ENCODE results near the gene PSENEN.

DNA sequence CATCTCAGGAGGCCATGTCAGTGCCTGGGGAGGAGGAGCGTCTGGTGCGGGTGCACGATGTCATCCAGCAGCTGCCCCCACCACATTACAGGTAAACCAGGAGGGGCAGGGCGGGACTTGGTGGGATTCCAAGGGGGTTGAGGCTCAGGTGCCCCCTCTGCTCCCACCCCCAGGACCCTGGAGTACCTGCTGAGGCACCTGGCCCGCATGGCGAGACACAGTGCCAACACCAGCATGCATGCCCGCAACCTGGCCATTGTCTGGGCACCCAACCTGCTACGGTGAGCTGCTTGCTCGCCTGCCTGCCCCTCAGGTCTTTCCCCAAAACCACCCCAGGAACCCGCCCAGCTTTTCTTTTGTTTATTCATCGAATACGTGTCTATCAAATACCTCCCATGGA lies 37.1 kb downstream of the PSENEN start:
- TF ChIP-seq, protein P1, sequence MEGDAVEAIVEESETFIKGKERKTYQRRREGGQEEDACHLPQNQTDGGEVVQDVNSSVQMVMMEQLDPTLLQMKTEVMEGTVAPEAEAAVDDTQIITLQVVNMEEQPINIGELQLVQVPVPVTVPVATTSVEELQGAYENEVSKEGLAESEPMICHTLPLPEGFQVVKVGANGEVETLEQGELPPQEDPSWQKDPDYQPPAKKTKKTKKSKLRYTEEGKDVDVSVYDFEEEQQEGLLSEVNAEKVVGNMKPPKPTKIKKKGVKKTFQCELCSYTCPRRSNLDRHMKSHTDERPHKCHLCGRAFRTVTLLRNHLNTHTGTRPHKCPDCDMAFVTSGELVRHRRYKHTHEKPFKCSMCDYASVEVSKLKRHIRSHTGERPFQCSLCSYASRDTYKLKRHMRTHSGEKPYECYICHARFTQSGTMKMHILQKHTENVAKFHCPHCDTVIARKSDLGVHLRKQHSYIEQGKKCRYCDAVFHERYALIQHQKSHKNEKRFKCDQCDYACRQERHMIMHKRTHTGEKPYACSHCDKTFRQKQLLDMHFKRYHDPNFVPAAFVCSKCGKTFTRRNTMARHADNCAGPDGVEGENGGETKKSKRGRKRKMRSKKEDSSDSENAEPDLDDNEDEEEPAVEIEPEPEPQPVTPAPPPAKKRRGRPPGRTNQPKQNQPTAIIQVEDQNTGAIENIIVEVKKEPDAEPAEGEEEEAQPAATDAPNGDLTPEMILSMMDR (conservative IDR thresholded peaks at IDR 0.05; ENCODE audit: low read depth in 2 of 2) = no peak
- TF ChIP-seq NANOG (IDR thresholded peaks at IDR 0.05; ENCODE audit: borderline replicate concordance) (no peak), EZH2phosphoT487 (IDR thresholded peaks at IDR 0.05; ENCODE audit: unreplicated experiment) (no peak), EZH2 (IDR thresholded peaks at IDR 0.05; ENCODE audit: low read depth, unreplicated experiment) (no peak), POLR2AphosphoS5 (IDR thresholded peaks at IDR 0.05; ENCODE audit: low read depth) (no peak), CREB1 (CRISPR knock-in tag; IDR thresholded peaks at IDR 0.05; ENCODE audit: low read depth) (no peak), ZNF114 (CRISPR knock-in tag; IDR thresholded peaks at IDR 0.05) (no peak), JUNB (IDR thresholded peaks at IDR 0.05; ENCODE audit: unreplicated experiment) (no peak), STAT1 (IDR thresholded peaks at IDR 0.05; ENCODE audit: unreplicated experiment) (no peak), ZNF331 (CRISPR knock-in tag; IDR thresholded peaks at IDR 0.05; ENCODE audit: low read depth) (no peak)
- TF ChIP-seq, protein P2, sequence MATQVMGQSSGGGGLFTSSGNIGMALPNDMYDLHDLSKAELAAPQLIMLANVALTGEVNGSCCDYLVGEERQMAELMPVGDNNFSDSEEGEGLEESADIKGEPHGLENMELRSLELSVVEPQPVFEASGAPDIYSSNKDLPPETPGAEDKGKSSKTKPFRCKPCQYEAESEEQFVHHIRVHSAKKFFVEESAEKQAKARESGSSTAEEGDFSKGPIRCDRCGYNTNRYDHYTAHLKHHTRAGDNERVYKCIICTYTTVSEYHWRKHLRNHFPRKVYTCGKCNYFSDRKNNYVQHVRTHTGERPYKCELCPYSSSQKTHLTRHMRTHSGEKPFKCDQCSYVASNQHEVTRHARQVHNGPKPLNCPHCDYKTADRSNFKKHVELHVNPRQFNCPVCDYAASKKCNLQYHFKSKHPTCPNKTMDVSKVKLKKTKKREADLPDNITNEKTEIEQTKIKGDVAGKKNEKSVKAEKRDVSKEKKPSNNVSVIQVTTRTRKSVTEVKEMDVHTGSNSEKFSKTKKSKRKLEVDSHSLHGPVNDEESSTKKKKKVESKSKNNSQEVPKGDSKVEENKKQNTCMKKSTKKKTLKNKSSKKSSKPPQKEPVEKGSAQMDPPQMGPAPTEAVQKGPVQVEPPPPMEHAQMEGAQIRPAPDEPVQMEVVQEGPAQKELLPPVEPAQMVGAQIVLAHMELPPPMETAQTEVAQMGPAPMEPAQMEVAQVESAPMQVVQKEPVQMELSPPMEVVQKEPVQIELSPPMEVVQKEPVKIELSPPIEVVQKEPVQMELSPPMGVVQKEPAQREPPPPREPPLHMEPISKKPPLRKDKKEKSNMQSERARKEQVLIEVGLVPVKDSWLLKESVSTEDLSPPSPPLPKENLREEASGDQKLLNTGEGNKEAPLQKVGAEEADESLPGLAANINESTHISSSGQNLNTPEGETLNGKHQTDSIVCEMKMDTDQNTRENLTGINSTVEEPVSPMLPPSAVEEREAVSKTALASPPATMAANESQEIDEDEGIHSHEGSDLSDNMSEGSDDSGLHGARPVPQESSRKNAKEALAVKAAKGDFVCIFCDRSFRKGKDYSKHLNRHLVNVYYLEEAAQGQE (IDR thresholded peaks at IDR 0.05; ENCODE audit: unreplicated experiment) = no peak
- TF ChIP-seq, protein P3, sequence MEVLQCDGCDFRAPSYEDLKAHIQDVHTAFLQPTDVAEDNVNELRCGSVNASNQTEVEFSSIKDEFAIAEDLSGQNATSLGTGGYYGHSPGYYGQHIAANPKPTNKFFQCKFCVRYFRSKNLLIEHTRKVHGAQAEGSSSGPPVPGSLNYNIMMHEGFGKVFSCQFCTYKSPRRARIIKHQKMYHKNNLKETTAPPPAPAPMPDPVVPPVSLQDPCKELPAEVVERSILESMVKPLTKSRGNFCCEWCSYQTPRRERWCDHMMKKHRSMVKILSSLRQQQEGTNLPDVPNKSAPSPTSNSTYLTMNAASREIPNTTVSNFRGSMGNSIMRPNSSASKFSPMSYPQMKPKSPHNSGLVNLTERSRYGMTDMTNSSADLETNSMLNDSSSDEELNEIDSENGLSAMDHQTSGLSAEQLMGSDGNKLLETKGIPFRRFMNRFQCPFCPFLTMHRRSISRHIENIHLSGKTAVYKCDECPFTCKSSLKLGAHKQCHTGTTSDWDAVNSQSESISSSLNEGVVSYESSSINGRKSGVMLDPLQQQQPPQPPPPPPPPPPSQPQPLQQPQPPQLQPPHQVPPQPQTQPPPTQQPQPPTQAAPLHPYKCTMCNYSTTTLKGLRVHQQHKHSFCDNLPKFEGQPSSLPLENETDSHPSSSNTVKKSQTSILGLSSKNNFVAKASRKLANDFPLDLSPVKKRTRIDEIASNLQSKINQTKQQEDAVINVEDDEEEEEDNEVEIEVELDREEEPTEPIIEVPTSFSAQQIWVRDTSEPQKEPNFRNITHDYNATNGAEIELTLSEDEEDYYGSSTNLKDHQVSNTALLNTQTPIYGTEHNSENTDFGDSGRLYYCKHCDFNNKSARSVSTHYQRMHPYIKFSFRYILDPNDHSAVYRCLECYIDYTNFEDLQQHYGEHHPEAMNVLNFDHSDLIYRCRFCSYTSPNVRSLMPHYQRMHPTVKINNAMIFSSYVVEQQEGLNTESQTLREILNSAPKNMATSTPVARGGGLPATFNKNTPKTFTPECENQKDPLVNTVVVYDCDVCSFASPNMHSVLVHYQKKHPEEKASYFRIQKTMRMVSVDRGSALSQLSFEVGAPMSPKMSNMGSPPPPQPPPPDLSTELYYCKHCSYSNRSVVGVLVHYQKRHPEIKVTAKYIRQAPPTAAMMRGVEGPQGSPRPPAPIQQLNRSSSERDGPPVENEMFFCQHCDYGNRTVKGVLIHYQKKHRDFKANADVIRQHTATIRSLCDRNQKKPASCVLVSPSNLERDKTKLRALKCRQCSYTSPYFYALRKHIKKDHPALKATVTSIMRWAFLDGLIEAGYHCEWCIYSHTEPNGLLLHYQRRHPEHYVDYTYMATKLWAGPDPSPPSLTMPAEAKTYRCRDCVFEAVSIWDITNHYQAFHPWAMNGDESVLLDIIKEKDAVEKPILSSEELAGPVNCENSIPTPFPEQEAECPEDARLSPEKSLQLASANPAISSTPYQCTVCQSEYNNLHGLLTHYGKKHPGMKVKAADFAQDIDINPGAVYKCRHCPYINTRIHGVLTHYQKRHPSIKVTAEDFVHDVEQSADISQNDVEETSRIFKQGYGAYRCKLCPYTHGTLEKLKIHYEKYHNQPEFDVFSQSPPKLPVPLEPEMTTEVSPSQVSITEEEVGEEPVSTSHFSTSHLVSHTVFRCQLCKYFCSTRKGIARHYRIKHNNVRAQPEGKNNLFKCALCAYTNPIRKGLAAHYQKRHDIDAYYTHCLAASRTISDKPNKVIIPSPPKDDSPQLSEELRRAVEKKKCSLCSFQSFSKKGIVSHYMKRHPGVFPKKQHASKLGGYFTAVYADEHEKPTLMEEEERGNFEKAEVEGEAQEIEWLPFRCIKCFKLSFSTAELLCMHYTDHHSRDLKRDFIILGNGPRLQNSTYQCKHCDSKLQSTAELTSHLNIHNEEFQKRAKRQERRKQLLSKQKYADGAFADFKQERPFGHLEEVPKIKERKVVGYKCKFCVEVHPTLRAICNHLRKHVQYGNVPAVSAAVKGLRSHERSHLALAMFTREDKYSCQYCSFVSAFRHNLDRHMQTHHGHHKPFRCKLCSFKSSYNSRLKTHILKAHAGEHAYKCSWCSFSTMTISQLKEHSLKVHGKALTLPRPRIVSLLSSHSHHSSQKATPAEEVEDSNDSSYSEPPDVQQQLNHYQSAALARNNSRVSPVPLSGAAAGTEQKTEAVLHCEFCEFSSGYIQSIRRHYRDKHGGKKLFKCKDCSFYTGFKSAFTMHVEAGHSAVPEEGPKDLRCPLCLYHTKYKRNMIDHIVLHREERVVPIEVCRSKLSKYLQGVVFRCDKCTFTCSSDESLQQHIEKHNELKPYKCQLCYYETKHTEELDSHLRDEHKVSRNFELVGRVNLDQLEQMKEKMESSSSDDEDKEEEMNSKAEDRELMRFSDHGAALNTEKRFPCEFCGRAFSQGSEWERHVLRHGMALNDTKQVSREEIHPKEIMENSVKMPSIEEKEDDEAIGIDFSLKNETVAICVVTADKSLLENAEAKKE (CRISPR knock-in tag; IDR thresholded peaks at IDR 0.05) = no peak
- TF ChIP-seq, protein P4, sequence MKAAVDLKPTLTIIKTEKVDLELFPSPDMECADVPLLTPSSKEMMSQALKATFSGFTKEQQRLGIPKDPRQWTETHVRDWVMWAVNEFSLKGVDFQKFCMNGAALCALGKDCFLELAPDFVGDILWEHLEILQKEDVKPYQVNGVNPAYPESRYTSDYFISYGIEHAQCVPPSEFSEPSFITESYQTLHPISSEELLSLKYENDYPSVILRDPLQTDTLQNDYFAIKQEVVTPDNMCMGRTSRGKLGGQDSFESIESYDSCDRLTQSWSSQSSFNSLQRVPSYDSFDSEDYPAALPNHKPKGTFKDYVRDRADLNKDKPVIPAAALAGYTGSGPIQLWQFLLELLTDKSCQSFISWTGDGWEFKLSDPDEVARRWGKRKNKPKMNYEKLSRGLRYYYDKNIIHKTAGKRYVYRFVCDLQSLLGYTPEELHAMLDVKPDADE (IDR thresholded peaks at IDR 0.05) = no peak

Data from GM23338 (cell line).